Gastroesophageal sphincter (tissue), 4 donors: ENCODE data around the gene CHRNA3. TPM values are rescaled to one million over a fixed set of nuclear protein-coding genes. Genes with fewer than 3 reads are reported as not detected.

Experiments
- ATAC-seq: fragments of 150-250 bp; one replicate; pipeline ENCODE4 v1.9.1; 2016; ENCODE audit warnings: mild to moderate bottlenecking, moderate library complexity
- H3K27ac ChIP-seq, 4 donors: fragments of 200-600 bp; sonication (generic) in 3 of 4; 1 replicate in 3 of 4; 2 replicates in 1 of 4; pipeline ENCODE4 v1.5.1; 2016 to 2019
- H3K27me3 ChIP-seq: fragments of 200-600 bp; sonication (generic); one replicate; pipeline ENCODE4 v1.5.1; 2019
- H3K36me3 ChIP-seq, 2 donors: fragments of 200-600 bp; sonication (generic); one replicate each; pipeline ENCODE4 v1.5.1; 2019; ENCODE audit warnings: control low read depth in 1 of 2
- H3K4me1 ChIP-seq, 3 donors: fragments of 200-600 bp; sonication (generic); 1 replicate in 2 of 3; 2 replicates in 1 of 3; pipeline ENCODE4 v1.5.1; 2016 to 2019; ENCODE audit warnings: control low read depth in 2 of 3
- H3K4me3 ChIP-seq, 2 donors: fragments of 200-600 bp; sonication (generic); one replicate each; pipeline ENCODE4 v1.5.1; 2019; ENCODE audit warnings: mild to moderate bottlenecking in 1 of 2, moderate library complexity in 1 of 2
- H3K9me3 ChIP-seq, 3 donors: fragments of 200-600 bp; sonication (generic); one replicate each; pipeline ENCODE4 v1.5.1; 2017 to 2019; ENCODE audit warnings: control low read depth in 2 of 3
- EP300 ChIP-seq: sonication (generic); formaldehyde crosslinking; IDR thresholded peaks from one replicate; pipeline ENCODE4 v1.6.1; 2017; ENCODE audit warnings: antibody characterized with exemption, mild to moderate bottlenecking
- POLR2A ChIP-seq, 2 donors: fragments of 450-650 bp; IDR thresholded peaks; one replicate each; pipeline ENCODE4 v1.6.1; 2017; ENCODE audit warnings: antibody characterized with exemption in 2 of 2, mild to moderate bottlenecking in 2 of 2, moderate library complexity in 1 of 2
- POLR2AphosphoS5 ChIP-seq: sonication (generic); formaldehyde crosslinking; IDR thresholded peaks from one replicate; pipeline ENCODE4 v1.6.1; 2017; ENCODE audit warnings: antibody characterized with exemption
- WGBS, 2 donors: methylation state at CpG; one replicate each; pipeline ENCODE4 v1.1.5; 2018; ENCODE audit warnings: low coverage in 1 of 2; 5-methylcytosine and 5-hydroxymethylcytosine counted together
- total RNA-seq, 4 donors: library from RNA; depleted of rRNA; stranded (reverse); fragments of >200 nt; gene quantifications; one replicate each; pipeline ENCODE4 v1.1.0, GENCODE V29; 2016
- TF ChIP-seq, protein P1 (sequence below), 4 experiments: fragments of 200-600 bp in 2 of 4; fragments of 450-650 bp in 2 of 4; sonication (generic) in 1 of 4; IDR thresholded peaks; one replicate each; pipeline ENCODE4 v1.5.1; 2017 to 2019; ENCODE audit warnings: antibody characterized with exemption in 4 of 4, mild to moderate bottlenecking in 2 of 4, moderate library complexity in 2 of 4

The CHRNA3 gene
- total RNA-seq, 4 donors from 2014 or later: 1.1 to 3.1 (median 1.1) TPM; not detected in 1

DNA sequence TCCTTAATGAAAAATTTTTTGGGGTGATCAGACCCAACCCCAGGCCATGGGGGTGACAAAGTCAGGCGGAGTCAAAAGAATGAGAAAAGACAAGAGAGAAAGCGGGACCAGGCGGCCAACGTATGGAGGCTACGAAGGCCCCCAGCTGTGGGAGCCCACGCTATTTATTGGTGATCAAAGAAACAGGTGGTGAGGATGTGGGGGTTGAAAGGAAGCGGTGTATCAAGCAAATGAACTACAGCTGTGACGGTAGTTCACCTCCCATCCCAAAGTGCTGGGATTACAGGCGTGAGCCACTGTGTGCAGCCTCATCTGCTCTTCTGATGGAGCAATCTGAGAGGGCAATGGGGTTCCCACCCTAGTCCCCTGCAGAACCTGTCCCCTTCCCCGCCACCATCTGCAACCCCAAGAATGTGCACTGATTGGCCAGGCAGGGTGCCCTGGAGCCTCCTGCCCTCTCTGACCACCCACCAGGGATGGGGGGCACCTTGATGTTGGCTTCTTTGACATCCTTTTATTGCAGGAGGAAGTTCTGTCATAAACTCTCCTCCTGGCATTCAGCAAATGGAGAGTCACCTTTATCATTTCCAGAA lies 1.1 kb upstream of the CHRNA3 start:
- Histone ChIP-seq H3K4me3 (no peak overlapping the region), H3K36me3 (no peaks in the 10 kb centered on the region), H3K4me1 (peaks cover 0 to 21% (median 11%) of the 10 kb centered on the region in 3 donors), H3K27ac (no peak overlapping the region), H3K9me3 (no peaks in the 10 kb centered on the region), H3K27me3 (peaks cover 52% of the 10 kb centered on the region)
- TF ChIP-seq EP300 (no peak), POLR2AphosphoS5 (no peak), POLR2A (IDR thresholded peaks at IDR 0.05) (no peak)
- TF ChIP-seq, protein P1, sequence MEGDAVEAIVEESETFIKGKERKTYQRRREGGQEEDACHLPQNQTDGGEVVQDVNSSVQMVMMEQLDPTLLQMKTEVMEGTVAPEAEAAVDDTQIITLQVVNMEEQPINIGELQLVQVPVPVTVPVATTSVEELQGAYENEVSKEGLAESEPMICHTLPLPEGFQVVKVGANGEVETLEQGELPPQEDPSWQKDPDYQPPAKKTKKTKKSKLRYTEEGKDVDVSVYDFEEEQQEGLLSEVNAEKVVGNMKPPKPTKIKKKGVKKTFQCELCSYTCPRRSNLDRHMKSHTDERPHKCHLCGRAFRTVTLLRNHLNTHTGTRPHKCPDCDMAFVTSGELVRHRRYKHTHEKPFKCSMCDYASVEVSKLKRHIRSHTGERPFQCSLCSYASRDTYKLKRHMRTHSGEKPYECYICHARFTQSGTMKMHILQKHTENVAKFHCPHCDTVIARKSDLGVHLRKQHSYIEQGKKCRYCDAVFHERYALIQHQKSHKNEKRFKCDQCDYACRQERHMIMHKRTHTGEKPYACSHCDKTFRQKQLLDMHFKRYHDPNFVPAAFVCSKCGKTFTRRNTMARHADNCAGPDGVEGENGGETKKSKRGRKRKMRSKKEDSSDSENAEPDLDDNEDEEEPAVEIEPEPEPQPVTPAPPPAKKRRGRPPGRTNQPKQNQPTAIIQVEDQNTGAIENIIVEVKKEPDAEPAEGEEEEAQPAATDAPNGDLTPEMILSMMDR (IDR thresholded peaks at IDR 0.05): no peak
- 86% methylated on average over 6 to 10 of the region's 10 CpGs for WGBS, 2 donors
- ATAC-seq: no peak

- no peaks in the 10 kb centered on the region for H3K9me3 ChIP-seq
- no peak overlapping the region for H3K27ac ChIP-seq
- WGBS, 2 donors: no CpG with 5 or more reads among the region's 41 CpGs
- H3K4me1 ChIP-seq: peaks cover 0 to 21% (median 11%) of the 10 kb centered on the region in 3 donors
- TF ChIP-seq POLR2A (IDR thresholded peaks at IDR 0.05) (no peak), EP300 (no peak), POLR2AphosphoS5 (no peak)
- TF ChIP-seq, protein P1 (IDR thresholded peaks at IDR 0.05): peak in 1 of 4 experiments; percentile 28
- H3K36me3 ChIP-seq: no peaks in the 10 kb centered on the region
- no peak for ATAC-seq
- peaks cover 49% of the 10 kb centered on the region for H3K27me3 ChIP-seq
- peak overlapping the region in 1 of 2 donors; percentile 44 for H3K4me3 ChIP-seq
Observed at GRCh38 chr15:78620021-78620526, 722 bp downstream of the CHRNA3 start.

- TF ChIP-seq POLR2A (IDR thresholded peaks at IDR 0.05) (no peak), EP300 (no peak), POLR2AphosphoS5 (no peak)
- TF ChIP-seq, protein P1 (IDR thresholded peaks at IDR 0.05): no peak
- Histone ChIP-seq H3K36me3 (no peaks in the 10 kb centered on the region), H3K4me3 (no peak overlapping the region), H3K27ac (no peak overlapping the region), H3K9me3 (no peaks in the 10 kb centered on the region), H3K4me1 (peaks cover 0 to 21% (median 11%) of the 10 kb centered on the region in 3 donors), H3K27me3 (peaks cover 43% of the 10 kb centered on the region)
- ATAC-seq: no peak
- 43% methylated on average over 3 of the region's 20 CpGs; no CpG with 5 or more reads in 1 of the 2 donors for WGBS, 2 donors
Observed at GRCh38 chr15:78619022-78619950, 1.5 kb downstream of the CHRNA3 start.

DNA sequence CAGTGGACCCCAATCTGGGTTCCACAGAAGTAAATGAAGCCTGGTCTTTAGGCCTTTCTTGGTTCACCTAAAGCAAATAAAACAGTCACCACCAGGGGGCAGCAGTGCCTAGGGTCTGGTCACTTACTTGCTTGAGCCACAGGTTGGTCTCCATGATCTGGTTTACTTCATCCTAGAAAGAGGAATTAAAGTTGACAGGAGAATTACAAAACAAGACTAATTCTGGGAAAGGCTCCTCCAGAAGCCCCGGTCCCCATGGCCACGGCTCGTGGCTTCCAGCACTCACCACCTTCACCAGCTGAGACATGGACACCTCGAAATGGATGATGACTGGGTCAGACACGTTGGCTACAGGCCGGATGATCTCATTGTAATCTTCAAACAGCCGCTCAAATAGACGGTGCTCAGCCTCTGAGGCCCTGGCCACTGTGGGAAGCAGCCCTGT lies 2.3 kb downstream of the CHRNA3 start:
- peak; percentile 73 for ATAC-seq
- Histone ChIP-seq H3K36me3 (no peaks in the 10 kb centered on the region), H3K4me1 (peaks cover 0 to 21% (median 11%) of the 10 kb centered on the region in 3 donors), H3K27ac (no peak overlapping the region), H3K9me3 (no peaks in the 10 kb centered on the region), H3K27me3 (peaks cover 39% of the 10 kb centered on the region), H3K4me3 (no peak overlapping the region)
- WGBS, 2 donors: 6 to 10% methylated on average over 4 to 6 of the region's 8 CpGs
- peak; percentile 99 for TF ChIP-seq POLR2AphosphoS5
- TF ChIP-seq, protein P1 (IDR thresholded peaks at IDR 0.05): peak in 3 of 4 experiments; percentile 88 to 91 (median 90)
- TF ChIP-seq POLR2A (IDR thresholded peaks at IDR 0.05): no peak
